A673 (cell line): ENCODE data around the gene PATJ. TPM values are rescaled to one million over a fixed set of nuclear protein-coding genes. Genes with fewer than 3 reads are reported as not detected.
A peak's percentile ranks its signal among the peaks of the same experiment; 100 is the strongest.

Experiments
- BruUV-seq: library from RNA; stranded (reverse); fragments of 400-500 nt; replicated peaks from 2 replicates; lab custom pipeline; 2021; lab: Mats Ljungman, UMichigan
- CTCF ChIA-PET: fragments of 300-600 bp; sonication (Branson Sonifier 250); formaldehyde crosslinking; loops from one replicate; lab custom pipeline; 2022; ENCODE audit warnings: antibody characterized with exemption; lab: Charles Lee
- POLR2A ChIA-PET: fragments of 300-600 bp; sonication (Branson Sonifier 250); formaldehyde crosslinking; loops from one replicate; lab custom pipeline; 2022; ENCODE audit warnings: antibody characterized with exemption; ENCODE audit not compliant: low non-redundant PET; lab: Charles Lee
- DNase-seq: peaks from one replicate; pipeline ENCODE4 v3.0.0-alpha.2; 2015; ENCODE audit warnings: low spot score
- H3K27ac ChIP-seq: fragments of 200-600 bp; sonication (generic); 2 replicates; pipeline ENCODE4 v1.5.1; 2016; ENCODE audit warnings: mixed run types, low read depth, mild to moderate bottlenecking, mixed read lengths, antibody characterized with exemption, low read length; ENCODE audit not compliant: poor library complexity, severe bottlenecking
- H3K27me3 ChIP-seq: fragments of 200-600 bp; sonication (generic); replicated peaks from 2 replicates; pipeline ENCODE4 v1.6.1; 2017; ENCODE audit warnings: mixed run types, low read depth, mild to moderate bottlenecking, mixed read lengths, antibody characterized with exemption, low read length; ENCODE audit not compliant: insufficient read depth, poor library complexity
- H3K36me3 ChIP-seq: fragments of 200-600 bp; sonication (generic); 2 replicates; pipeline ENCODE4 v1.6.1; 2016; ENCODE audit warnings: mixed run types, mild to moderate bottlenecking, mixed read lengths, antibody characterized with exemption, low read length; ENCODE audit not compliant: insufficient read depth, poor library complexity, severe bottlenecking
- H3K4me1 ChIP-seq: fragments of 200-600 bp; sonication (generic); 2 replicates; pipeline ENCODE4 v1.6.1; 2017; ENCODE audit warnings: mixed run types, mild to moderate bottlenecking, mixed read lengths, antibody characterized with exemption, low read length; ENCODE audit not compliant: insufficient read depth, poor library complexity, severe bottlenecking
- H3K4me3 ChIP-seq: fragments of 200-600 bp; sonication (generic); 2 replicates; pipeline ENCODE4 v1.5.1; 2016; ENCODE audit warnings: low read depth, mixed run types, mild to moderate bottlenecking, mixed read lengths, low read length; ENCODE audit not compliant: poor library complexity, severe bottlenecking
- H3K9me3 ChIP-seq: fragments of 200-600 bp; sonication (generic); 2 replicates; pipeline ENCODE4 v1.6.1; 2016; ENCODE audit warnings: mixed run types, low read depth, mild to moderate bottlenecking, mixed read lengths, antibody characterized with exemption, low read length; ENCODE audit not compliant: poor library complexity, severe bottlenecking
- EZH2 ChIP-seq: fragments of 200-600 bp; sonication (generic); IDR thresholded peaks from 2 replicates; pipeline ENCODE4 v1.6.1; 2017; ENCODE audit warnings: borderline replicate concordance, low read depth, mild to moderate bottlenecking, mixed read lengths, antibody characterized with exemption, low read length; ENCODE audit not compliant: poor library complexity, severe bottlenecking
- intact Hi-C: fragments of 100-400 bp; cut with micrococcal nuclease; formaldehyde crosslinking; loops from one replicate; pipeline ENCODE4 v1.10.0; 2022; ENCODE audit not compliant: unreplicated experiment
- total RNA-seq: library from RNA; stranded (reverse); gene quantifications from 2 replicates; pipeline ENCODE4 v1.2.3, GENCODE V29; 2021
- TF ChIP-seq, protein P1 (sequence below): fragments of 300-800, 200-600 bp; sonication (generic); conservative IDR thresholded peaks from 2 replicates; pipeline ENCODE4 v1.5.1; 2017; ENCODE audit warnings: low read depth, mild to moderate bottlenecking, antibody characterized with exemption, low read length, moderate library complexity, mixed read lengths

PATJ gene
- total RNA-seq, 1 experiment from 2014 or later: 6.6 TPM

DNA sequence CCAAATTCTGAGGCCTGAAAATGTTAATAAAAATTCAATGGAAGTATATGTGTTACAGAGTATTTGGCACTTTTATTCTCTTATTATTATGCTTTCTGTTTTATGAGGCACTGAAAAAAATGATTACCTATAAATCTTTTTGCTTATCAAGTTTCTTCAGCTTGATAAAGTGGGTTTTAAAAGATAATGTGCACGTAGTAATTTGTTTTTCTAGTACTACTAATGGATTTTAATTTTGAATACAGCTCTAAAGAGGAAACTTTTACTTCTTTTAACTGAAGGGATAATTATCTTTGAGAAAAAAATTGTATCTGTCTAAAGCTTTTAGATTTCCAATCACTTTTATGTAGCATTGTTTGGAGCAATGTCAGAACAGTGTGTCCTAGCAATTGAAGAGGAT lies 241.0 kb downstream of the PATJ start:
- intact Hi-C loops: no loop called here
- DNase-seq: no peak

DNA sequence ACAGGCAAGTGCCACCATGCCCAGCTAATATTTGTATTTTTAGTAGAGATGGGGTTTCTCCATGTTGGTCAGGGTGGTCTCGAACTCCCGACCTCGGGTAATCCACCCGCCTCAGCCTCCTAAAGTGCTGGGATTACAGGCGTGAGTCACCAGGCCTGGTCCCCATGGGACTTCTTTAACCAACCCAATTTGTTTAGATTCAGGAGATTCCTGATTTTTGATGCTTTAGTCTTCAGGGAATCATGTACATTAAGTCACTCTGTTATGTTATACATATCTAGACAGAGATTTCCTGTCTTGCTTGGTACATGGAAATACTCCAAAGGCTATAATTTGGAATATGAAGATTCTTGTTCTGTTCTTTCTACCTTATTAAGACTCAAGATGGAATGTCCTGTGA lies 250.0 kb downstream of the PATJ start:
- TF ChIP-seq, protein P1, sequence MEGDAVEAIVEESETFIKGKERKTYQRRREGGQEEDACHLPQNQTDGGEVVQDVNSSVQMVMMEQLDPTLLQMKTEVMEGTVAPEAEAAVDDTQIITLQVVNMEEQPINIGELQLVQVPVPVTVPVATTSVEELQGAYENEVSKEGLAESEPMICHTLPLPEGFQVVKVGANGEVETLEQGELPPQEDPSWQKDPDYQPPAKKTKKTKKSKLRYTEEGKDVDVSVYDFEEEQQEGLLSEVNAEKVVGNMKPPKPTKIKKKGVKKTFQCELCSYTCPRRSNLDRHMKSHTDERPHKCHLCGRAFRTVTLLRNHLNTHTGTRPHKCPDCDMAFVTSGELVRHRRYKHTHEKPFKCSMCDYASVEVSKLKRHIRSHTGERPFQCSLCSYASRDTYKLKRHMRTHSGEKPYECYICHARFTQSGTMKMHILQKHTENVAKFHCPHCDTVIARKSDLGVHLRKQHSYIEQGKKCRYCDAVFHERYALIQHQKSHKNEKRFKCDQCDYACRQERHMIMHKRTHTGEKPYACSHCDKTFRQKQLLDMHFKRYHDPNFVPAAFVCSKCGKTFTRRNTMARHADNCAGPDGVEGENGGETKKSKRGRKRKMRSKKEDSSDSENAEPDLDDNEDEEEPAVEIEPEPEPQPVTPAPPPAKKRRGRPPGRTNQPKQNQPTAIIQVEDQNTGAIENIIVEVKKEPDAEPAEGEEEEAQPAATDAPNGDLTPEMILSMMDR: no peak
- no peak for TF ChIP-seq EZH2
- Histone ChIP-seq H3K27ac (peak overlapping the region; percentile 77), H3K27me3 (no peaks in the 10 kb centered on the region), H3K9me3 (no peaks in the 10 kb centered on the region), H3K36me3 (no peaks in the 10 kb centered on the region), H3K4me1 (peaks cover 60% of the 10 kb centered on the region), H3K4me3 (no peak overlapping the region)
- BruUV-seq: no TSS peak
- intact Hi-C loops: loop anchor here (2.0 kb wide), 1 partner anchor 39 kb away; no protein-coding TSS in a partner anchor
- CTCF ChIA-PET: interaction anchor here (1.5 kb wide), 1 partner anchor 40 kb away, joined by 3 read pairs; no protein-coding TSS in a partner anchor
- peak; percentile 71 for DNase-seq
- POLR2A ChIA-PET: no interaction called here

More for the DNA sequence above, 241.0 kb downstream of the PATJ start:
- Histone ChIP-seq H3K4me3 (no peak overlapping the region), H3K27ac (no peak overlapping the region), H3K4me1 (peaks cover 10% of the 10 kb centered on the region), H3K9me3 (no peaks in the 10 kb centered on the region), H3K36me3 (no peaks in the 10 kb centered on the region), H3K27me3 (no peaks in the 10 kb centered on the region)
- TF ChIP-seq, protein P1: no peak
- no peak for TF ChIP-seq EZH2
- BruUV-seq: no TSS peak
- ChIA-PET POLR2A (no interaction called here), CTCF (no interaction called here)

- no peak for TF ChIP-seq EZH2
- TF ChIP-seq, protein P1: no peak
- POLR2A ChIA-PET: interaction anchor here (0.5 to 0.7 kb wide), 2 partner anchors 42 to 64 kb away, joined by 3 read pairs; no protein-coding TSS in a partner anchor
- H3K27me3 ChIP-seq: no peaks in the 10 kb centered on the region
- intact Hi-C loops: loop anchor here (2.0 kb wide), 1 partner anchor 41 kb away; no protein-coding TSS in a partner anchor
- H3K4me1 ChIP-seq: peaks cover 64% of the 10 kb centered on the region
- H3K9me3 ChIP-seq: no peaks in the 10 kb centered on the region
- DNase-seq: peak; percentile 95
- H3K36me3 ChIP-seq: no peaks in the 10 kb centered on the region
- no TSS peak for BruUV-seq
- CTCF ChIA-PET: interaction anchor here (1.5 kb wide), 1 partner anchor 42 kb away, joined by 3 read pairs; no protein-coding TSS in a partner anchor
- H3K4me3 ChIP-seq: no peak overlapping the region
- H3K27ac ChIP-seq: peak overlapping the region; percentile 77
Observed at GRCh38 chr1:61993331-61993961, 251.2 kb downstream of the PATJ start.
